Suprapubic skin (tissue), 4 donors: ENCODE measurements around the gene PARP14. TPM values are rescaled to one million over a fixed set of nuclear protein-coding genes. Genes with fewer than 3 reads are reported as not detected.

Source experiments
- DNase-seq, 2 donors: peaks; one replicate each; pipeline ENCODE4 v3.0.0-alpha.2; 2019; ENCODE audit warnings: low spot score in 2 of 2
- H3K27ac ChIP-seq: fragments of 200-600 bp; sonication (generic); one replicate; pipeline ENCODE4 v1.5.1; 2019
- H3K27me3 ChIP-seq: fragments of 200-600 bp; sonication (generic); one replicate; pipeline ENCODE4 v1.5.1; 2019
- H3K36me3 ChIP-seq: fragments of 200-600 bp; sonication (generic); one replicate; pipeline ENCODE4 v1.5.1; 2019
- H3K4me1 ChIP-seq: fragments of 200-600 bp; sonication (generic); one replicate; pipeline ENCODE4 v1.5.1; 2019
- H3K4me3 ChIP-seq: fragments of 200-600 bp; sonication (generic); one replicate; pipeline ENCODE4 v1.5.1; 2019; ENCODE audit warnings: mild to moderate bottlenecking
- H3K9me3 ChIP-seq: fragments of 200-600 bp; sonication (generic); one replicate; pipeline ENCODE4 v1.5.1; 2019
- CTCF ChIP-seq, 2 donors: fragments of 200-600 bp in 1 of 2; fragments of 450-650 bp in 1 of 2; sonication (generic) in 1 of 2; IDR thresholded peaks; one replicate each; pipeline ENCODE4 v1.5.1; 2016 to 2019; ENCODE audit warnings: antibody characterized with exemption in 2 of 2, mild to moderate bottlenecking in 1 of 2, moderate library complexity in 1 of 2
- EP300 ChIP-seq: sonication (generic); formaldehyde crosslinking; IDR thresholded peaks from one replicate; pipeline ENCODE4 v1.6.1; 2017; ENCODE audit warnings: antibody characterized with exemption
- POLR2A ChIP-seq, 2 donors: fragments of 450-650 bp; IDR thresholded peaks; one replicate each; pipeline ENCODE4 v1.6.1; 2017; ENCODE audit warnings: antibody characterized with exemption in 2 of 2, mild to moderate bottlenecking in 2 of 2, moderate library complexity in 2 of 2
- POLR2AphosphoS5 ChIP-seq, 3 donors: sonication (generic); formaldehyde crosslinking; IDR thresholded peaks; one replicate each; pipeline ENCODE4 v1.6.1; 2017; ENCODE audit warnings: antibody characterized with exemption in 3 of 3
- WGBS: methylation state at CpG from one replicate; pipeline ENCODE4 v1.1.5; 2018; 5-methylcytosine and 5-hydroxymethylcytosine counted together
- total RNA-seq, 4 donors: library from RNA; depleted of rRNA; stranded (reverse); fragments of >200 nt; gene quantifications; one replicate each; pipeline ENCODE4 v1.1.0, GENCODE V29; 2016

PARP14 gene
- total RNA-seq, 4 donors from 2014 or later, result 5.2 to 34.9 (median 14.5) TPM

DNA sequence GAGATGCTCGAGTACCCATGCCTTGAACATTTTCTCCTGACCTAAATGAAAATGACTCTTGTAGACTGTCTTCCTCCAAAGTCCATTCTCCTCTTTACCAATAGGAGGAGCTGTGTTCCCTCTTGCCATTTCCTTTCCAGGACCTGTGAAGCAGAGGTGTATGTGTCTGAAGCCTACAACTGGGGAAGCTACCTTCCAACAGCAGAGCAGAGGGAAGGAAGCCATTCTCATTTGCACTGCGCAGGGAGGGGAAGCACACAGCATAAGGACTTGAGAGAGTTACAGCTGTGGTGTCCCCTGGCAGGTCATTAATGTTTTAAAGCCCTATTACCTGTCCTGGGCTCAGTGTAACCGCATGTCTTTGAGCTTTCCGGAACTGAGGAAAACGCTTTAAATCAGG is 74.3 kb downstream of the PARP14 start:
- no peak for DNase-seq
- no peak overlapping the region for H3K4me3 ChIP-seq

DNA sequence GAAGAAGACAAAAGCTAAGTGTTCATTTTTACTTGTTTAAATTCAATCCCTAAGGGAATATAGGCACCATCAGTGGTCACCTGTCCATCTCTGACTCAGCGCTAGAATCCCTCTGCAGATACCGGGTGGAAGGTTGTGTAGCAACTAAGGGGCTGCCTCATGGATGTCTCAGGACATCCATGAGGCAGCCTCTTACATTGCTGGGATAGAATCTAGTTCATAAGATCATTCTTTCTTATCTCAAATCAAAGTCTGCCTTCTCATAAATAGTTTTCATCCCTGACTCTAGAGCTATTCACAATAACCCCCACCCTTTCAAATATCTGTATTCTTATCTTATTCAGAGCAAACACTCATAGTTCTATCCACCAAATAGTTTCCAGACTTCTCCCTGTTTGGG is 74.9 kb downstream of the PARP14 start:
- Histone ChIP-seq H3K4me1 (peaks cover 5% of the 10 kb centered on the region), H3K36me3 (peaks cover 33% of the 10 kb centered on the region), H3K27ac (no peak overlapping the region), H3K9me3 (no peaks in the 10 kb centered on the region), H3K4me3 (no peak overlapping the region), H3K27me3 (no peaks in the 10 kb centered on the region)
- 96% methylated on average over 2 of the region's 2 CpGs for WGBS
- TF ChIP-seq POLR2AphosphoS5 (IDR thresholded peaks at IDR 0.05), result no peak
- no peak for DNase-seq

More for the DNA sequence above, 74.3 kb downstream of the PARP14 start:
- no peaks in the 10 kb centered on the region for H3K9me3 ChIP-seq
- TF ChIP-seq CTCF (IDR thresholded peaks at IDR 0.05), result peak; percentile 10 to 58
- TF ChIP-seq POLR2A (IDR thresholded peaks at IDR 0.05), result no peak
- 83% methylated on average over 5 of the region's 5 CpGs for WGBS
- H3K4me1 ChIP-seq, result peaks cover 5% of the 10 kb centered on the region
- H3K36me3 ChIP-seq, result peaks cover 33% of the 10 kb centered on the region
- H3K27me3 ChIP-seq, result no peaks in the 10 kb centered on the region
- no peak overlapping the region for H3K27ac ChIP-seq

DNA sequence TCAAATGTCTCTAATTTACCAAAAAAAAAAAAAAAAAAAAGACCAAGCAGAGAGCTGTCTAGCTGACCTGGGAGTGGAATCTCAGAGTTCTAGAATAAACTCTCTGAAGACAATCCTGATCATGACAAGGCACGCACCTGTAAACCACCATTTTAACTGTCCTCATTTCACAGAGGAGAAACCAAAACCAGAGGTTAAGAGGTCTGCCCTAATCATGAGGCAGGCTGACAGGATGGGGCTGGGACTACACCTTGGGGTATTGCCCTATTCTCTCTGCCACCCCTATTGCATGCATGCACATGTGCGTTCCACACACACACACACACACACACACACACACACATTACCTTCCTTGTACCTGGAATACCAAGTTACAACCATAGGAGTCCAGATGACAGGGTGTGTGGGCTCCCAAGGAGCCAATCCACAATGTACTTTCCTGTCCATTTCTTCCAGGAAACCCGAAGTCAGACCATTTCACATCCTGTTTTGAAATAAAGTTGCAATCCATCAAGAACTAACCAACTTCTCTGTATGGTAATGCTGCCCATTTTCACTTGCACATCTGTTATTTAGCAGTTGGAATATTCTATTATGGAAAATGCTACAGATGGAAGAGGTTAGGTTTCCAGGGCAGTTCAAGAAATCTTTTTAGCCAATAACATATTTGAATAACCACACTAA is 78.4 kb downstream of the PARP14 start:
- peaks cover 11% of the 10 kb centered on the region for H3K36me3 ChIP-seq
- H3K4me1 ChIP-seq, result peaks cover 5% of the 10 kb centered on the region
- DNase-seq, result no peak
- TF ChIP-seq EP300 (no peak), CTCF (IDR thresholded peaks at IDR 0.05) (no peak), POLR2A (IDR thresholded peaks at IDR 0.05) (no peak), POLR2AphosphoS5 (IDR thresholded peaks at IDR 0.05) (no peak)
- no peaks in the 10 kb centered on the region for H3K27me3 ChIP-seq
- no peak overlapping the region for H3K4me3 ChIP-seq
- H3K9me3 ChIP-seq, result no peaks in the 10 kb centered on the region
- H3K27ac ChIP-seq, result no peak overlapping the region
- 77% methylated on average over 3 of the region's 3 CpGs for WGBS

DNA sequence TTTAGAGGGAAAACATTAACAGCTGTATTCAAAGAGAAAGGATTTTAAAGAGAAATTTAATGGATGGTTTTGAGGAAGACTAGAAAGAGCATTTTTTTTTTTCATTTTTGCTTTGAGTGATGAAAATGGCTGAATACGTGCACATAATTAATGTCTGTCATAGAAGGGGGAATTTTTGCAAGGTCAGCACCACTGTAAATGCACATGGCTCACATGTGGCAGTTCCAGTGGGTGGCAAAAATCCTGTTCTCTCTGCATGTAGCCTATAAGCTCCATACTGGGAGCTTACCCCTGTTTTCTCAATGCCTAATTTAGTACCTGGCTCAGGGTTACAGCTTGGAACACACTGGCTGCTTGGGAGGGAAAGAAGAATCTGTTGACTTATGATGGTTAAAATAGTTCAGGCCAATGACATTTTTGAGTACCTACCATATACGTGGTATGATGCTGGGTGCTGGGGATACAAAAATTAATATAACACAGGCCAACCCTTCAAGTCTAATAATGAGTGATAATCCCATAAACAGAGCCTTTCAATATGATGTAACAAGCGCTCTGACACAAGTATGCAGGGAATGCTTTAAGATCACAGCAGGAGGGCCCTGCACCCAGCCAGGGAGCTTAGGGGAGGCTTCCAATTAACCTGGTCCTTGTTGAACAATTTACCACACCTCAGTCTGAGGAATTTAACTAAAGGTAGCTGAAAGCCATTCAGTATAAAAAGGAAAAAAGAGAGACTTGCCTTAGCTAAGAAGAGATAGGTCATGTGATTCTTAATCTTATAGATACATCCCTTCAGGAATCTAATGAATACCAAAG is 80.0 kb downstream of the PARP14 start:
- TF ChIP-seq CTCF (IDR thresholded peaks at IDR 0.05) (no peak), POLR2A (IDR thresholded peaks at IDR 0.05) (no peak), EP300 (no peak), POLR2AphosphoS5 (IDR thresholded peaks at IDR 0.05) (no peak)
- WGBS, result 84% methylated on average over 3 of the region's 3 CpGs
- Histone ChIP-seq H3K9me3 (no peaks in the 10 kb centered on the region), H3K4me1 (peaks cover 5% of the 10 kb centered on the region), H3K27me3 (no peaks in the 10 kb centered on the region), H3K4me3 (no peak overlapping the region), H3K27ac (no peak overlapping the region), H3K36me3 (no peaks in the 10 kb centered on the region)
- no peak for DNase-seq

DNA sequence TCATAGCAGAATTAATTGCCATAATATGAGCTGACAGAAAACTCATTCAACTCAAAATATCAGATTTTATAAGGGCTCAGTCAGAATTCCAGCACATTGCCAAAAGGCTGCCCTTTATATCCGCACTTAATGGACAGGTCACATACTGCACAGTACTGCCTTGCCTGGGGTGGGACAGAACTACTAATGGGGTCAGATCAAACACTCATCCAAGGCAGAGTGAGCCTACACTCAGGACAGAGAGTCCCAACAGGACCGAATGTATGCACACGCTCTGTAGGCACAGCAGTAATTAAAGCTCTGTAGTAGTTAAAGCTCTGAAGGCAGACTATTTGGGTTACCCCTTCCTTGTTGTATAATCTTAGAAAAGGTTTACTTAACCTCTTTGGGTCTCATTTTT is 85.8 kb downstream of the PARP14 start:
- Histone ChIP-seq H3K27me3 (no peaks in the 10 kb centered on the region), H3K36me3 (peaks cover 3% of the 10 kb centered on the region), H3K4me3 (no peak overlapping the region), H3K27ac (no peak overlapping the region), H3K9me3 (no peaks in the 10 kb centered on the region), H3K4me1 (peaks cover 4% of the 10 kb centered on the region)
- no peak for TF ChIP-seq CTCF (IDR thresholded peaks at IDR 0.05)
- no peak for TF ChIP-seq POLR2AphosphoS5 (IDR thresholded peaks at IDR 0.05)
- TF ChIP-seq POLR2A (IDR thresholded peaks at IDR 0.05), result no peak
- TF ChIP-seq EP300, result no peak
- WGBS, result 95% methylated on average over 3 of the region's 3 CpGs
- no peak for DNase-seq
